ENCODE data around the gene SLC6A6. TPM values are rescaled to one million over a fixed set of nuclear protein-coding genes. Genes with fewer than 3 reads are reported as not detected.
"Not testable (repeated sequence)": the region's sequence is repeated elsewhere in the genome, so short reads cannot be mapped to it uniquely, and the experiment has no call there.

Gene SLC6A6
- polyA plus RNA-seq, 2 donors = 2.5 to 3.8 TPM

DNA sequence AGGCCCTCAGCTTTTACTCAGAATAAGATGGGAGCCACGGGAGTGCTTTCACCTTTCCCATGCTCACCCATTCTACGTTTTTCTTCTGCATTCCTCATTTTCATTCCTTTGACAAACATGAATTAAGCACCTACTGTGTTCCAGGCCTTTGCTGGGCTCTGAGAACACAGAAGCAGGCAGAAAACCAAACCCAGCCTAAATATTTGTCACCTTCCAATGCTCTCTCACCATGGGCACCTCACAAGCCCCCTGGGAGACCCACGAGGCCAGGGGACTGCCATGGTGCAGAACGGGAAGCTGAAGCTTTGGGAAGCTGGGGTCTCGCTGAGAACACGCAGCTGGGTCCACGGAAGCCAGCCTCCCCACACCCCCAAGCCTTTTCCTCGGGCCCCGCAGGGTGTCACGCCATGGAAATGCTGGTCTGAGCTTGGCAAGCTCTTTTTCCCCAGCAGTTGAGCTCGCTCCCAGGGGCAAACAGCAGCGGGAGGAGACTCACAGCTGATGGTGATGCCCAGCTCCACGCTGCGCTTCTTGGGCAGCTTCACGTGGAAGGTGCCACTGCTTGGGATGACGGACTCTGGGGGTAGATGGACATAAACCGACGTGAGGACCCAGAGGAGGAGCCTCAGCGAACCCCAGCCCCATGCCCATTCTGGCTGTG is 110.0 kb downstream of the SLC6A6 start:
- Histone ChIP-seq H3K9me3 (ENCODE audit: control insufficient read depth in 2 of 2, insufficient read depth in 1 of 2, low read depth in 1 of 2, low read length in 1 of 2) (no peaks in the 10 kb centered on the region), H3K4me3 (ENCODE audit: low read depth in 1 of 2, low read length in 2 of 2) (no peak overlapping the region), H3K4me1 (ENCODE audit: control insufficient read depth in 2 of 2, insufficient read depth in 2 of 2, low read length in 1 of 2) (no peaks in the 10 kb centered on the region), H3K27me3 (ENCODE audit: control insufficient read depth in 1 of 2, insufficient read depth in 2 of 2, low read length in 2 of 2) (no peaks in the 10 kb centered on the region), H3K36me3 (ENCODE audit: control insufficient read depth in 2 of 2, insufficient read depth in 2 of 2, low read length in 1 of 2) (no peaks in the 10 kb centered on the region), H3K27ac (ENCODE audit: low read depth in 2 of 2, low read length in 1 of 2) (no peak overlapping the region)
- 76 to 84% methylated on average over 19 of the region's 19 CpGs for WGBS, 2 donors

DNA sequence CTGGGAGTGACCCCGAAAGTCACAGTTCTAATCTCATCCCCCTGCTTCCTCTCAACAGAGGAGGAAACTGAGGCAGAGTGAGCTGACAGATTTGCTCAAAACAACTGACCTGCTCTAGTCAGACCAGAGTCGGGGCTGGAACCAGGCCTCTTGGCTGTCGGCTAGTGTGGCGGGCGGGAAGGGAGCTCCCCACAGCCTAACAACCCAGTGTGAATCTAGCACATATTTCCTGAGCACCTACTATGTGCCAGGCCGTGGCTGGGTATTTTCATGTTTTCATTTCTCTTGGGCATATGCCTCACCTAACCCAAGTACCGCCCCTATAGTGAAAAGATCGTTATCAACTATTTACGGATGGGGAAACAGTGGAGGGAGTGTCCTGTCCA is 110.5 kb downstream of the SLC6A6 start:
- Histone ChIP-seq H3K27me3 (ENCODE audit: control insufficient read depth in 1 of 2, insufficient read depth in 2 of 2, low read length in 2 of 2) (no peaks in the 10 kb centered on the region), H3K9me3 (ENCODE audit: control insufficient read depth in 2 of 2, insufficient read depth in 1 of 2, low read depth in 1 of 2, low read length in 1 of 2) (no peaks in the 10 kb centered on the region), H3K27ac (ENCODE audit: low read depth in 2 of 2, low read length in 1 of 2) (no peak overlapping the region), H3K4me1 (ENCODE audit: control insufficient read depth in 2 of 2, insufficient read depth in 2 of 2, low read length in 1 of 2) (no peaks in the 10 kb centered on the region), H3K36me3 (ENCODE audit: control insufficient read depth in 2 of 2, insufficient read depth in 2 of 2, low read length in 1 of 2) (no peaks in the 10 kb centered on the region), H3K4me3 (ENCODE audit: low read depth in 1 of 2, low read length in 2 of 2) (no peak overlapping the region)
- 76 to 79% methylated on average over 9 of the region's 9 CpGs for WGBS, 2 donors

DNA sequence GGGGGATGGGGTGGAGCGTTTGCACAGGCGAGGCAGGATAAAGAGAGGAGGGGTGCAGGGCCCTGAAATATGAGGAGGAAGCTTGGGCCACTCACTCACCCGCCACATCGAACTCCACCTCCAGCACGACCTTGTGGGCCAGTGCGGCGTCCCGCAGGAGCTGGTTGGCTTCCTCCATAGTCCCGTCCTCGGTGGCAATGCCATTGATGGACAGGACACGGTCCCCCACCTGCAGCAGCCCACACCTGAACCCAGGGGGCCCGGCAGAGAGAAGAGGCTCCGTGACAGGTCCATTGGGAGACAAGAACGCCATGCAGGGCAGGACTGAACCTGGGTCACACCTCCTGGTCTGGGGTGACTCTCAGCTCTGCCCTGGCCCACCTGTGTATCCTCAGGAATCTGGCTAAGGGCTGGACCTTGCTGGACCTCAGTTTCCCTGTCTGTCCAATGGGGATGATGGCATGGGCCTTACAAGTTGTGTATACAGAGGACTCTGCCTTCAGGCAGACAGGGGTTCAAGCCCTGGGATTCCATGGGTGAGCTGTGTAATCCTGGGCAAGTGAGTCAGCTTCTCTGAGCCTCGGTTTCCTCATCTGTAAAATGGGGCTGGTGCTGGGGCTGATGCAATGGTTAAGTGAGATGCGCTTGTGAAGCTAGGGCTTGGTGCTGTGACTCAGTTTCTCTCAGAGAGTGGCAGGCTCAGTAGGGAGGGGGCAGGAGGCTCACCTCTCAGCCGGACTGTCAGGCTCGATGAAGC is 111.3 kb downstream of the SLC6A6 start:
- 72 to 77% methylated on average over 18 of the region's 18 CpGs for WGBS, 2 donors
- Histone ChIP-seq H3K27me3 (ENCODE audit: control insufficient read depth in 1 of 2, insufficient read depth in 2 of 2, low read length in 2 of 2) (no peaks in the 10 kb centered on the region), H3K4me1 (ENCODE audit: control insufficient read depth in 2 of 2, insufficient read depth in 2 of 2, low read length in 1 of 2) (no peaks in the 10 kb centered on the region), H3K9me3 (ENCODE audit: control insufficient read depth in 2 of 2, insufficient read depth in 1 of 2, low read depth in 1 of 2, low read length in 1 of 2) (no peaks in the 10 kb centered on the region), H3K36me3 (ENCODE audit: control insufficient read depth in 2 of 2, insufficient read depth in 2 of 2, low read length in 1 of 2) (no peaks in the 10 kb centered on the region), H3K4me3 (ENCODE audit: low read depth in 1 of 2, low read length in 2 of 2) (no peak overlapping the region), H3K27ac (ENCODE audit: low read depth in 2 of 2, low read length in 1 of 2) (no peak overlapping the region)

DNA sequence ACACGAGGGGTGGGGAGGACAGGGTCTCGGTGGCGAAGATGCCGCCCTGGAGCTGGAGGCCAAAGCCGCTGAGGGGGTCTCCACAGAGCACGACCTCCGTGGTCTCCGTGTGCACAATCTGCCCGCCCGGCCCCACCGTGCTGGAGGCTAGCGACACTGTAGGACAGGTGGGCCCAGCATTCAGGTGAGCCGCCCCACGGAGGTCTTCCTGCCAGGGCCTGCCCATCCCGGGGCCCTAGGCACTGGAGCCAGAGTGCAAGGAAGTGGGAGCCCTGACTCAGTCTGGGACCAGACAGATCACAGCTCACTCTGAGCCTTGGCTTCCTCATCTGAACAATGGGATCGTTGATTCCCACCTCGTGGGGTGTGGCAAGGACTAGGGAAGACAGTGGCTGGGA is 111.9 kb downstream of the SLC6A6 start:
- Histone ChIP-seq H3K27me3 (ENCODE audit: control insufficient read depth in 1 of 2, insufficient read depth in 2 of 2, low read length in 2 of 2) (no peaks in the 10 kb centered on the region), H3K36me3 (ENCODE audit: control insufficient read depth in 2 of 2, insufficient read depth in 2 of 2, low read length in 1 of 2) (no peaks in the 10 kb centered on the region), H3K4me3 (ENCODE audit: low read depth in 1 of 2, low read length in 2 of 2) (no peak overlapping the region), H3K9me3 (ENCODE audit: control insufficient read depth in 2 of 2, insufficient read depth in 1 of 2, low read depth in 1 of 2, low read length in 1 of 2) (no peaks in the 10 kb centered on the region), H3K4me1 (ENCODE audit: control insufficient read depth in 2 of 2, insufficient read depth in 2 of 2, low read length in 1 of 2) (no peaks in the 10 kb centered on the region), H3K27ac (ENCODE audit: low read depth in 2 of 2, low read length in 1 of 2) (no peak overlapping the region)
- WGBS, 2 donors = 82 to 83% methylated on average over 17 of the region's 17 CpGs

DNA sequence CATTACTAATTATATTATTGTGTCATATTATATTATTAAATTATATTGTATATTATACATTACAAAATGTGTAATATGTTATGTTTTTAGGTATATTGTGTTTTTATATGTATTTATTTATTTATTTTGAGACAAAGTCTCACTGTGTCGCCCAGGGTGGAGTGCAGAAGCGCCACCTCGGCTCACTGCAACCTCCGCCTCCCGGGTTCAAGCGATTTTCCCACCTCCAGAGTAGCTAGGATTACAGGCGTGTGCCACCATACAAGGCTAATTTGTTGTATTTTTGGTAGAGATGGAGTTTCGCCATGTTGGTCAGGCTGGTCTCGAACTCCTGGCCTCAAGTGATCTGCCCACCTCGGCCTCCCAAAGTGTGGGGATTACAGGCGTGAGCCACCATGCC is 113.1 kb downstream of the SLC6A6 start:
- 96% methylated on average over 11 of the region's 11 CpGs for WGBS, 2 donors
- not testable (repeated sequence) for H3K36me3 ChIP-seq (ENCODE audit: control insufficient read depth in 2 of 2, insufficient read depth in 2 of 2, low read length in 1 of 2); H3K4me3 ChIP-seq (ENCODE audit: low read depth in 1 of 2, low read length in 2 of 2); H3K9me3 ChIP-seq (ENCODE audit: control insufficient read depth in 2 of 2, insufficient read depth in 1 of 2, low read depth in 1 of 2, low read length in 1 of 2); H3K4me1 ChIP-seq (ENCODE audit: control insufficient read depth in 2 of 2, insufficient read depth in 2 of 2, low read length in 1 of 2); H3K27ac ChIP-seq (ENCODE audit: low read depth in 2 of 2, low read length in 1 of 2); H3K27me3 ChIP-seq (ENCODE audit: control insufficient read depth in 1 of 2, insufficient read depth in 2 of 2, low read length in 2 of 2)

DNA sequence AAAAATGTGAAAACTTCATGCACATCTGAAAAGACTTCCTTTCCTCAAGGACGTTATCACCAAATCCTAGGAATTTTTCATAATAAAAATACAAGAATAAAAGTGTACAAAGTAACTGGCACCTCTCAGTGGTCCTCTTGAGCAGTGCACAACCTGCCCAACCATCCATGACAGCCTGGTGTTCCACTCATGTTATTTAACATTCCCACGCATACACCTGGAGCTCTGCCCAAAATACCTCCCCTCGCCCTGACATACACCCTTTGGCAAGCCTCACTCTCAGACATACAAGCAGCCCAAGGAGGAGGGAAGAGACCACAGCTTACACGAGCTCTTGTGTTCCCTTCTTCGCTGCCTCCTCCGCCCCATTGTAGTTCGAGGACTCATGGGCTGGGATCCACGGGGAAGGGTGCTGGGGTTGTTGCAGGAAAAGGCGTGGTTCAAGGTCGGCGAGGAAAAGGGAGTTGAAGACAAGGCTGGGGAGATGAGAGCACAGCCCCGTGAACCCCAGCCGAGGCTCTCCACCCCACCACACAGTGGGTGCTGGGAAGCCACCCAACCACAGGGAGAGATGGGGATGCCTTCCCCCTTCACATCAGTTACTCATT is 114.4 kb downstream of the SLC6A6 start:
- no peaks in the 10 kb centered on the region for H3K9me3 ChIP-seq (ENCODE audit: control insufficient read depth in 2 of 2, insufficient read depth in 1 of 2, low read depth in 1 of 2, low read length in 1 of 2)
- H3K27me3 ChIP-seq (ENCODE audit: control insufficient read depth in 1 of 2, insufficient read depth in 2 of 2, low read length in 2 of 2) = no peaks in the 10 kb centered on the region
- WGBS, 2 donors = 72 to 82% methylated on average over 13 of the region's 13 CpGs
- H3K4me1 ChIP-seq (ENCODE audit: control insufficient read depth in 2 of 2, insufficient read depth in 2 of 2, low read length in 1 of 2) = no peaks in the 10 kb centered on the region
- no peak overlapping the region for H3K4me3 ChIP-seq (ENCODE audit: low read depth in 1 of 2, low read length in 2 of 2)
- no peak overlapping the region for H3K27ac ChIP-seq (ENCODE audit: low read depth in 2 of 2, low read length in 1 of 2)
- H3K36me3 ChIP-seq (ENCODE audit: control insufficient read depth in 2 of 2, insufficient read depth in 2 of 2, low read length in 1 of 2) = no peaks in the 10 kb centered on the region

DNA sequence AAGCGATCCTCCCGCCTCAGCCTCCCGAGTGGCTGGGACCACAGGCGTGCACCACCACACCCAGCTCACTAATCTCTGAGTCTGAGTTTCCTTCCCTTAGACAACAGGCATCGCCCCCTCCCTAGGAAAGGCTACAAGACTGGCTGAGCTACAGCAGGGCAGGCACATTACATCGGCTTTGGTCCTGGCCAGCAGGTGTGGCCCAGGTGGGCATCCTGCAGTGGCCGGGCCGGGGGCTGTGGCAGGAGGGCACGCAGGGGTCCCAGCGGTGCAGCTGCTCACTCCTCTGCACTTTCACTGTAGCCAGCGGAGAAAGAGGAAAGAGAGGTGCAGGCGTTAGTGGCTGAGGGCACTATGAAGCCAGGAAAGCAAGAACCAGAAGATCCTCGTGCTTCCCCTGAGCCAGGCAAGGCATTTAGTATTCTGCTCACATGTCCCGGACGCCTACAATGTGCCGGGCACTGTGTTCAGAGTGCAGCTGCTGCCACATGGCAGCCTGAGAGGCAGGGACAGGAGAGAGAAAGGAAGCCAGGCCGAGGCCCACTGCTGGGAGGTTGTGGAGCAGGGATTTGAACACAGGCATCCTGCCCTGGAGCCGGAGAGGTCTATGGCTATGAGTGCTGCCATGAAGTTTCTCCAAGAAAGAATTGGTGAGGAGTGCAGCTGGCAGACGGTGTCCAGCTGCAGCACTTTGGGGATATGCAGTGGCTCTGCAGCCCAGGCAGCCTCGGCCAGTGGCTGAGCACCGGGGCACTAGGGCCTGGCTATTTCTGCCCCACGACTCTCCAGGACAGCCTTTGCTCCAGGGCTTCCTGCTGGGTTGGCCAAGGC is 115.4 kb downstream of the SLC6A6 start:
- H3K27me3 ChIP-seq (ENCODE audit: control insufficient read depth in 1 of 2, insufficient read depth in 2 of 2, low read length in 2 of 2) = no peaks in the 10 kb centered on the region
- H3K36me3 ChIP-seq (ENCODE audit: control insufficient read depth in 2 of 2, insufficient read depth in 2 of 2, low read length in 1 of 2) = no peaks in the 10 kb centered on the region
- no peak overlapping the region for H3K4me3 ChIP-seq (ENCODE audit: low read depth in 1 of 2, low read length in 2 of 2)
- H3K27ac ChIP-seq (ENCODE audit: low read depth in 2 of 2, low read length in 1 of 2) = no peak overlapping the region
- WGBS, 2 donors = 84 to 86% methylated on average over 22 of the region's 22 CpGs
- no peaks in the 10 kb centered on the region for H3K4me1 ChIP-seq (ENCODE audit: control insufficient read depth in 2 of 2, insufficient read depth in 2 of 2, low read length in 1 of 2)
- no peaks in the 10 kb centered on the region for H3K9me3 ChIP-seq (ENCODE audit: control insufficient read depth in 2 of 2, insufficient read depth in 1 of 2, low read depth in 1 of 2, low read length in 1 of 2)

DNA sequence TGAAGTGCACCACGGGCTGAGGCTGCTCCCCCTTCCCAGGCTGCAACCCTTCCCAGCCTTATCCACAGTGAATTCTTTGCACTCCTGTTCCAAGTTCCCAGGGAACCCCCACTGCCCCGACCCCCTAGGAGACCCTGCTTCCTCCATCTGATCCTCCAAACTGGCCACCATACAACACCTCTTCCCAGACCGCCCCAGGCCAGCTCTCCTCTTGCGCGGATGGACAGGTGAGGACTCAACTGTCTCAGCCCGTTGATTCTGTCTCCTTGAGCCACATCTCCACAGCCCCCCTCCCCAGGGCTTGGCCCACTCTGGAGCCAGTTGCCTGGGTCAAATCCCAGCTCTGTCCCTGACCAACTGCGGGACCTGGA is 116.0 kb downstream of the SLC6A6 start:
- no peaks in the 10 kb centered on the region for H3K9me3 ChIP-seq (ENCODE audit: control insufficient read depth in 2 of 2, insufficient read depth in 1 of 2, low read depth in 1 of 2, low read length in 1 of 2)
- H3K4me1 ChIP-seq (ENCODE audit: control insufficient read depth in 2 of 2, insufficient read depth in 2 of 2, low read length in 1 of 2) = no peaks in the 10 kb centered on the region
- no peaks in the 10 kb centered on the region for H3K36me3 ChIP-seq (ENCODE audit: control insufficient read depth in 2 of 2, insufficient read depth in 2 of 2, low read length in 1 of 2)
- H3K27me3 ChIP-seq (ENCODE audit: control insufficient read depth in 1 of 2, insufficient read depth in 2 of 2, low read length in 2 of 2) = no peaks in the 10 kb centered on the region
- no peak overlapping the region for H3K27ac ChIP-seq (ENCODE audit: low read depth in 2 of 2, low read length in 1 of 2)
- WGBS, 2 donors = 73 to 76% methylated on average over 7 of the region's 7 CpGs
- no peak overlapping the region for H3K4me3 ChIP-seq (ENCODE audit: low read depth in 1 of 2, low read length in 2 of 2)

DNA sequence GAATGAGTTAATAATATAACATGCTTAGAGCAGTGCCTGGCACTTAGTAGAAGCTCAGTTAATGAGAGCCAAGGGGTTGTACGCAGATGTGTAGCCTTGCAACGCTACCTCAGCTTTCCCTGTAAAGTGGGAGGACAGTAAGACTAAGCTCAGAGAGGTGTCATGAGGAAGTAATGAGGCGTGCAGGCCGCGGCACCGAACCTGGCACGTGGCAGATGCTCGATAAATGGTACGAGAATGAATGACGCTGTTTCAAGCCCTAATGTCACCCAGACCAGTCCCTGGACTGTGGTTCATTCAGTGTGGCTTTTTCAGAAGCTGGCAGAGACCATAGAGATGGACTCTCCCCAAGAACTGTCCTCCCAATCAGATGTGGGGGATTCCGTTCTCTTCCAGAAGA is 116.5 kb downstream of the SLC6A6 start:
- WGBS, 2 donors = 91% methylated on average over 11 of the region's 11 CpGs
- no peaks in the 10 kb centered on the region for H3K27me3 ChIP-seq (ENCODE audit: control insufficient read depth in 1 of 2, insufficient read depth in 2 of 2, low read length in 2 of 2)
- H3K4me3 ChIP-seq (ENCODE audit: low read depth in 1 of 2, low read length in 2 of 2) = no peak overlapping the region
- H3K4me1 ChIP-seq (ENCODE audit: control insufficient read depth in 2 of 2, insufficient read depth in 2 of 2, low read length in 1 of 2) = no peaks in the 10 kb centered on the region
- H3K9me3 ChIP-seq (ENCODE audit: control insufficient read depth in 2 of 2, insufficient read depth in 1 of 2, low read depth in 1 of 2, low read length in 1 of 2) = no peaks in the 10 kb centered on the region
- no peak overlapping the region for H3K27ac ChIP-seq (ENCODE audit: low read depth in 2 of 2, low read length in 1 of 2)
- H3K36me3 ChIP-seq (ENCODE audit: control insufficient read depth in 2 of 2, insufficient read depth in 2 of 2, low read length in 1 of 2) = no peaks in the 10 kb centered on the region

All from esophagus (tissue), 2 donors.